ENCODE measurements around the gene FGF11. TPM values are rescaled to one million over a fixed set of nuclear protein-coding genes. Genes with fewer than 3 reads are reported as not detected.

FGF11 gene
- total RNA-seq, 1 donor from 2014 or later = 22.4 TPM

DNA sequence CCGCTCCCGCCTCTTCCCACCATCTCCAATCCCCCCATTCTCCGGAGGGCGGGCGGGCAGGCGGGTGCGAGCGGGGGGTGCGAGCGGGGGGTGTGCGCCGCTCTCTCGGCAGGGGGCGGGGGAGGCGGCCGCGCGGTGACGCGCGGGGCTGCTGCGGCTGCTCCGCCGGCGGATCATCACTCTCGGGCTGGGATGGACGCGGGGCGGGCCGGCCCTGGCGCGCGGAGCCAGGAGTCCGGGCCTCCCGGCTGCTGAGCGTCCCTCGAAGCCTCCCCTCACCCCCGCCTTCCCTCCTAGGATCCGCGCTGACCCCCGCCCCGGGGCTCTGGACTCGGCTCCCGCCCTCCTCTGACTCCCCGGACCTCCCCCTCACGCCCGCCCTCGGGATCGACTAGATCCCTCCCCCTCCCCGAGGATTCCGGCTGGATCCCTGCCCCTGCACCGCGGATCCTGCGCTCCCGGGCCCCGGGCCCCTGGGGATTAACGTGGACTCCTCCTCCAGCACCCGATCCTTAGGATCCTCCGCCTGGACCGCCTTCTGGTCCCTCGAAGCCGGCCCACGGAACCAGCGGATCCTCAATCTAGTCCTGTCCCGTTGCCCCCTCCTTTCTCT is 34.5 kb upstream of the FGF11 start:
- no peak for DNase-seq (ENCODE audit: low read depth)
- Histone ChIP-seq H3K36me3 (ENCODE audit: insufficient read depth, low read length) (peaks cover 3% of the 10 kb centered on the region), H3K27me3 (ENCODE audit: insufficient read depth, low read length) (no peaks in the 10 kb centered on the region), H3K4me3 (ENCODE audit: insufficient read depth, low read depth, low read length) (peak overlapping the region; percentile 72), H2AFZ (ENCODE audit: low read depth, low read length) (peak overlapping the region; percentile 75), H4K20me1 (ENCODE audit: insufficient read depth, low read length) (peaks cover 20% of the 10 kb centered on the region), H3K4me2 (ENCODE audit: low read length) (peak overlapping the region; percentile 97), H3K9me3 (ENCODE audit: insufficient read depth, low read depth, low read length) (no peaks in the 10 kb centered on the region), H3K4me1 (ENCODE audit: insufficient read depth, low read length) (peaks cover 13% of the 10 kb centered on the region), H3K9ac (ENCODE audit: low read length) (peak overlapping the region; percentile 84), H3K27ac (ENCODE audit: low read depth, low read length) (peak overlapping the region; percentile 14), H3K79me2 (ENCODE audit: insufficient read depth, low read length) (peaks cover 24% of the 10 kb centered on the region)
- TF ChIP-seq EZH2 (IDR thresholded peaks at IDR 0.05; ENCODE audit: insufficient read depth, low read length) = no peak
- TF ChIP-seq CTCF (IDR thresholded peaks at IDR 0.05; ENCODE audit: insufficient read depth, low read depth, low read length) = no peak
- H3K27ac Mint-ChIP-seq (ENCODE audit: unreplicated experiment) = peak overlapping the region; percentile 83
- peak overlapping the region; percentile 90 for H3K4me3 Mint-ChIP-seq (ENCODE audit: unreplicated experiment)
- H3K4me1 Mint-ChIP-seq (ENCODE audit: low read depth, unreplicated experiment) = peaks cover 18% of the 10 kb centered on the region
- H3K36me3 Mint-ChIP-seq (ENCODE audit: low read depth, unreplicated experiment) = peaks cover 10% of the 10 kb centered on the region
- no peak for FAIRE-seq
- no peaks in the 10 kb centered on the region for H3K9me3 Mint-ChIP-seq (ENCODE audit: unreplicated experiment)
- H3K27me3 Mint-ChIP-seq (ENCODE audit: low read depth, unreplicated experiment) = no peaks in the 10 kb centered on the region

- TF ChIP-seq EZH2 (IDR thresholded peaks at IDR 0.05; ENCODE audit: insufficient read depth, low read length) (no peak), CTCF (IDR thresholded peaks at IDR 0.05; ENCODE audit: insufficient read depth, low read depth, low read length) (no peak)
- peaks cover 15% of the 10 kb centered on the region for H3K36me3 Mint-ChIP-seq (ENCODE audit: low read depth, unreplicated experiment)
- no peaks in the 10 kb centered on the region for H3K9me3 Mint-ChIP-seq (ENCODE audit: unreplicated experiment)
- Histone ChIP-seq H3K27me3 (ENCODE audit: insufficient read depth, low read length) (no peaks in the 10 kb centered on the region), H3K4me2 (ENCODE audit: low read length) (peak overlapping the region; percentile 97), H2AFZ (ENCODE audit: low read depth, low read length) (peak overlapping the region; percentile 75), H3K36me3 (ENCODE audit: insufficient read depth, low read length) (peaks cover 3% of the 10 kb centered on the region), H3K9ac (ENCODE audit: low read length) (peak overlapping the region; percentile 84), H3K79me2 (ENCODE audit: insufficient read depth, low read length) (peaks cover 24% of the 10 kb centered on the region), H3K4me3 (ENCODE audit: insufficient read depth, low read depth, low read length) (peak overlapping the region; percentile 72), H3K4me1 (ENCODE audit: insufficient read depth, low read length) (peaks cover 13% of the 10 kb centered on the region), H3K27ac (ENCODE audit: low read depth, low read length) (peak overlapping the region; percentile 14), H4K20me1 (ENCODE audit: insufficient read depth, low read length) (peaks cover 24% of the 10 kb centered on the region), H3K9me3 (ENCODE audit: insufficient read depth, low read depth, low read length) (no peaks in the 10 kb centered on the region)
- FAIRE-seq (no peak), DNase-seq (ENCODE audit: low read depth) (no peak)
- H3K4me1 Mint-ChIP-seq (ENCODE audit: low read depth, unreplicated experiment) = peaks cover 18% of the 10 kb centered on the region
- H3K27ac Mint-ChIP-seq (ENCODE audit: unreplicated experiment) = peak overlapping the region; percentile 78
- H3K27me3 Mint-ChIP-seq (ENCODE audit: low read depth, unreplicated experiment) = no peaks in the 10 kb centered on the region
- H3K4me3 Mint-ChIP-seq (ENCODE audit: unreplicated experiment) = peak overlapping the region; percentile 96
Measured at GRCh38 chr17:7405350-7406234, 33.7 kb upstream of the FGF11 start.
